HEK293 (cell line): ENCODE measurements around the gene CASKIN1.

ENCODE experiments used
- GLIS1 ChIP-seq: fragments of 450-650 bp; formaldehyde crosslinking; IDR thresholded peaks from 2 replicates; pipeline ENCODE4 v1.5.1; 2016; ENCODE audit warnings: missing biosample characterization, missing genetic modification characterization
- GLIS2 ChIP-seq: fragments of 450-650 bp; formaldehyde crosslinking; IDR thresholded peaks from 2 replicates; pipeline ENCODE4 v1.5.1; 2016; ENCODE audit warnings: missing biosample characterization, missing genetic modification characterization
- KLF9 ChIP-seq: fragments of 450-650 bp; formaldehyde crosslinking; IDR thresholded peaks from 2 replicates; pipeline ENCODE4 v1.5.1; 2016; ENCODE audit warnings: missing biosample characterization, missing genetic modification characterization, low read depth
- SCRT2 ChIP-seq: fragments of 450-650 bp; formaldehyde crosslinking; IDR thresholded peaks from 2 replicates; pipeline ENCODE4 v1.5.1; 2016; ENCODE audit warnings: missing biosample characterization, missing genetic modification characterization
- SP3 ChIP-seq: fragments of 450-650 bp; formaldehyde crosslinking; IDR thresholded peaks from 2 replicates; pipeline ENCODE4 v1.5.1; 2016; ENCODE audit warnings: missing biosample characterization, missing genetic modification characterization
- ZBTB17 ChIP-seq: fragments of 450-650 bp; formaldehyde crosslinking; IDR thresholded peaks from 2 replicates; pipeline ENCODE4 v1.5.1; 2016; ENCODE audit warnings: missing biosample characterization, missing genetic modification characterization
- ZBTB20 ChIP-seq: fragments of 450-650 bp; formaldehyde crosslinking; IDR thresholded peaks from 2 replicates; pipeline ENCODE4 v1.5.1; 2016; ENCODE audit warnings: missing biosample characterization, missing genetic modification characterization
- ZEB2 ChIP-seq: fragments of 450-650 bp; formaldehyde crosslinking; IDR thresholded peaks from 2 replicates; pipeline ENCODE4 v1.5.1; 2016; ENCODE audit warnings: missing biosample characterization, missing genetic modification characterization
- ZFP37 ChIP-seq: fragments of 450-650 bp; formaldehyde crosslinking; IDR thresholded peaks from 2 replicates; pipeline ENCODE4 v1.5.1; 2016; ENCODE audit warnings: missing biosample characterization, missing genetic modification characterization
- ZFP69B ChIP-seq: fragments of 450-650 bp; formaldehyde crosslinking; IDR thresholded peaks from 2 replicates; pipeline ENCODE4 v1.5.1; 2016; ENCODE audit warnings: missing biosample characterization, missing genetic modification characterization
- ZNF211 ChIP-seq: fragments of 450-650 bp; formaldehyde crosslinking; IDR thresholded peaks from 2 replicates; pipeline ENCODE4 v1.5.1; 2016; ENCODE audit warnings: low read depth, missing biosample characterization, missing genetic modification characterization
- ZNF292 ChIP-seq: fragments of 450-650 bp; formaldehyde crosslinking; IDR thresholded peaks from 2 replicates; pipeline ENCODE4 v1.5.1; 2016; ENCODE audit warnings: low read depth, missing biosample characterization, missing genetic modification characterization, borderline replicate concordance
- ZNF324 ChIP-seq: fragments of 450-650 bp; formaldehyde crosslinking; IDR thresholded peaks from 2 replicates; pipeline ENCODE4 v1.5.1; 2016; ENCODE audit warnings: missing biosample characterization, missing genetic modification characterization
- ZNF335 ChIP-seq: fragments of 450-650 bp; formaldehyde crosslinking; conservative IDR thresholded peaks from 2 replicates; pipeline ENCODE4 v1.5.1; 2016; ENCODE audit warnings: missing biosample characterization, missing genetic modification characterization
- ZNF398 ChIP-seq: fragments of 450-650 bp; formaldehyde crosslinking; IDR thresholded peaks from 2 replicates; pipeline ENCODE4 v1.5.1; 2017; ENCODE audit warnings: missing biosample characterization, missing genetic modification characterization
- ZNF473 ChIP-seq: fragments of 450-650 bp; formaldehyde crosslinking; IDR thresholded peaks from 2 replicates; pipeline ENCODE4 v1.5.1; 2017; ENCODE audit warnings: missing biosample characterization, missing genetic modification characterization
- ZNF501 ChIP-seq: fragments of 450-650 bp; formaldehyde crosslinking; IDR thresholded peaks from 2 replicates; pipeline ENCODE4 v1.5.1; 2016; ENCODE audit warnings: missing biosample characterization, missing genetic modification characterization
- ZNF513 ChIP-seq: fragments of 450-650 bp; IDR thresholded peaks from 2 replicates; pipeline ENCODE4 v1.5.1; 2018; ENCODE audit warnings: missing biosample characterization, missing genetic modification characterization
- ZNF544 ChIP-seq: fragments of 450-650 bp; formaldehyde crosslinking; IDR thresholded peaks from 2 replicates; pipeline ENCODE4 v1.5.0; 2017; ENCODE audit warnings: missing biosample characterization, missing genetic modification characterization
- ZNF624 ChIP-seq: fragments of 450-650 bp; formaldehyde crosslinking; IDR thresholded peaks from 2 replicates; pipeline ENCODE4 v1.5.1; 2017; ENCODE audit warnings: missing biosample characterization, missing genetic modification characterization
- ZNF626 ChIP-seq: fragments of 450-650 bp; sonication (Bioruptor Pico); formaldehyde crosslinking; IDR thresholded peaks from 2 replicates; pipeline ENCODE4 v1.5.1; 2018; ENCODE audit warnings: missing biosample characterization, missing genetic modification characterization, inconsistent platforms
- ZNF629 ChIP-seq: fragments of 450-650 bp; formaldehyde crosslinking; IDR thresholded peaks from 2 replicates; pipeline ENCODE4 v1.5.1; 2017; ENCODE audit warnings: missing biosample characterization, missing genetic modification characterization
- ZNF670 ChIP-seq: fragments of 450-650 bp; formaldehyde crosslinking; IDR thresholded peaks from 2 replicates; pipeline ENCODE4 v1.5.1; 2016; ENCODE audit warnings: missing biosample characterization, missing genetic modification characterization, low read depth
- ZNF701 ChIP-seq: fragments of 450-650 bp; formaldehyde crosslinking; IDR thresholded peaks from 2 replicates; pipeline ENCODE4 v1.5.1; 2016; ENCODE audit warnings: missing biosample characterization, missing genetic modification characterization
- ZNF843 ChIP-seq: fragments of 450-650 bp; formaldehyde crosslinking; IDR thresholded peaks from 2 replicates; pipeline ENCODE4 v1.5.1; 2016; ENCODE audit warnings: missing biosample characterization, missing genetic modification characterization
- TF ChIP-seq, protein P1 (sequence below): fragments of 450-650 bp; formaldehyde crosslinking; conservative IDR thresholded peaks from 2 replicates; pipeline ENCODE4 v1.5.1; 2016; ENCODE audit warnings: low read depth, missing biosample characterization, missing genetic modification characterization
- TF ChIP-seq, protein P2 (sequence below): fragments of 450-650 bp; formaldehyde crosslinking; IDR thresholded peaks from 2 replicates; pipeline ENCODE4 v1.5.1; 2016; ENCODE audit warnings: missing biosample characterization, missing genetic modification characterization
- TF ChIP-seq, protein P3 (sequence below): fragments of 450-650 bp; formaldehyde crosslinking; IDR thresholded peaks from 2 replicates; pipeline ENCODE4 v1.5.1; 2017; ENCODE audit warnings: missing biosample characterization, missing genetic modification characterization
- TF ChIP-seq, protein P4 (sequence below): fragments of 450-650 bp; formaldehyde crosslinking; IDR thresholded peaks from 2 replicates; pipeline ENCODE4 v1.5.1; 2016; ENCODE audit warnings: missing biosample characterization, missing genetic modification characterization
- TF ChIP-seq, protein P5 (sequence below): fragments of 450-650 bp; formaldehyde crosslinking; IDR thresholded peaks from 2 replicates; pipeline ENCODE4 v1.5.1; 2016; ENCODE audit warnings: missing biosample characterization, missing genetic modification characterization

The CASKIN1 gene

DNA sequence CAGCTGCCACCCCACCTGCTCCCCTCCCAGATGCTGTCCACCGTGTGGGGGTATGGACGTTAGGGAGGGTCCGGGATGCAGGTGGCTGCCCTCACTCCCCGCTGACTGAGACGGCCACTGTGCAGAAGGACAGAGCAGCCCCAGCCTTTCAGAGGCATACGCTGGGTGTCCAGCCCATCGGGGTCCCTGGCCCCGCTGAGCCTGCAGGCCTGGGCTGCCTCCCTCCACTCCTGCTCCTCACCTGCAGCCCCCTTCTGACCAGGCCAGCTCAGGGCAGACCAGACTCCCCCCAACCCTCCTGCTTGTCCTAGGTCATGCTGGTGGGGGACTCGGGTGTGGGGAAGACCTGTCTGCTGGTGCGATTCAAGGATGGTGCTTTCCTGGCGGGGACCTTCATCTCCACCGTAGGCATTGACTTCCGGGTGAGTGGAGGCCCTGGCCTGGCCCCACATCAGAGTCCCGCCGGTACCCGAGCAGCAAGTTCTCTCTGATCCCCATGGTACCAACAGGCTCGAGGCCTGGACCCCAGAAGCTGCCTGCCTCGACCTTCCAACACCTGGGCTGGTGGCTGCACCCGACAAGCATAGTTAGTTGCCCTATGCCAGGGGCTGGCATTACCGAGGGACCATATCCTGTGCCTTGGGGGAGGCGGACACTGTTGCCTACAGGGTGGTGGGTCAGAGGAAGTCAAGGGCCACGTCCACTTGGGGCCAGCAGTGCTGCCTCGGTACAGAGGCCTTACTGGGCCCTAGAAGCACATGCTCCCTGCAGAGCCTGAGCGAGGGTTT, 46.6 kb downstream of the CASKIN1 start (continued):
- TF ChIP-seq, protein P1, sequence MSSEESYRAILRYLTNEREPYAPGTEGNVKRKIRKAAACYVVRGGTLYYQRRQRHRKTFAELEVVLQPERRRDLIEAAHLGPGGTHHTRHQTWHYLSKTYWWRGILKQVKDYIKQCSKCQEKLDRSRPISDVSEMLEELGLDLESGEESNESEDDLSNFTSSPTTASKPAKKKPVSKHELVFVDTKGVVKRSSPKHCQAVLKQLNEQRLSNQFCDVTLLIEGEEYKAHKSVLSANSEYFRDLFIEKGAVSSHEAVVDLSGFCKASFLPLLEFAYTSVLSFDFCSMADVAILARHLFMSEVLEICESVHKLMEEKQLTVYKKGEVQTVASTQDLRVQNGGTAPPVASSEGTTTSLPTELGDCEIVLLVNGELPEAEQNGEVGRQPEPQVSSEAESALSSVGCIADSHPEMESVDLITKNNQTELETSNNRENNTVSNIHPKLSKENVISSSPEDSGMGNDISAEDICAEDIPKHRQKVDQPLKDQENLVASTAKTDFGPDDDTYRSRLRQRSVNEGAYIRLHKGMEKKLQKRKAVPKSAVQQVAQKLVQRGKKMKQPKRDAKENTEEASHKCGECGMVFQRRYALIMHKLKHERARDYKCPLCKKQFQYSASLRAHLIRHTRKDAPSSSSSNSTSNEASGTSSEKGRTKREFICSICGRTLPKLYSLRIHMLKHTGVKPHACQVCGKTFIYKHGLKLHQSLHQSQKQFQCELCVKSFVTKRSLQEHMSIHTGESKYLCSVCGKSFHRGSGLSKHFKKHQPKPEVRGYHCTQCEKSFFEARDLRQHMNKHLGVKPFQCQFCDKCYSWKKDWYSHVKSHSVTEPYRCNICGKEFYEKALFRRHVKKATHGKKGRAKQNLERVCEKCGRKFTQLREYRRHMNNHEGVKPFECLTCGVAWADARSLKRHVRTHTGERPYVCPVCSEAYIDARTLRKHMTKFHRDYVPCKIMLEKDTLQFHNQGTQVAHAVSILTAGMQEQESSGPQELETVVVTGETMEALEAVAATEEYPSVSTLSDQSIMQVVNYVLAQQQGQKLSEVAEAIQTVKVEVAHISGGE = peak; percentile 89
- peak; percentile 5; the same call in 1 of the 2 replicates for TF ChIP-seq ZBTB20 (tag by site-specific recombination)
- TF ChIP-seq ZNF211 (tag by site-specific recombination) = no peak
- TF ChIP-seq, protein P2, sequence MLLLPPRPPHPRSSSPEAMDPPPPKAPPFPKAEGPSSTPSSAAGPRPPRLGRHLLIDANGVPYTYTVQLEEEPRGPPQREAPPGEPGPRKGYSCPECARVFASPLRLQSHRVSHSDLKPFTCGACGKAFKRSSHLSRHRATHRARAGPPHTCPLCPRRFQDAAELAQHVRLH = no peak
- TF ChIP-seq GLIS2 (tag by site-specific recombination) = peak; percentile 37
- TF ChIP-seq GLIS1 (tag by site-specific recombination) = peak; percentile 73; the same call in 1 of the 2 replicates
- TF ChIP-seq, protein P3, sequence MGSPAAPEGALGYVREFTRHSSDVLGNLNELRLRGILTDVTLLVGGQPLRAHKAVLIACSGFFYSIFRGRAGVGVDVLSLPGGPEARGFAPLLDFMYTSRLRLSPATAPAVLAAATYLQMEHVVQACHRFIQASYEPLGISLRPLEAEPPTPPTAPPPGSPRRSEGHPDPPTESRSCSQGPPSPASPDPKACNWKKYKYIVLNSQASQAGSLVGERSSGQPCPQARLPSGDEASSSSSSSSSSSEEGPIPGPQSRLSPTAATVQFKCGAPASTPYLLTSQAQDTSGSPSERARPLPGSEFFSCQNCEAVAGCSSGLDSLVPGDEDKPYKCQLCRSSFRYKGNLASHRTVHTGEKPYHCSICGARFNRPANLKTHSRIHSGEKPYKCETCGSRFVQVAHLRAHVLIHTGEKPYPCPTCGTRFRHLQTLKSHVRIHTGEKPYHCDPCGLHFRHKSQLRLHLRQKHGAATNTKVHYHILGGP = no peak
- TF ChIP-seq ZNF626 (tag by site-specific recombination) = no peak
- TF ChIP-seq, protein P4, sequence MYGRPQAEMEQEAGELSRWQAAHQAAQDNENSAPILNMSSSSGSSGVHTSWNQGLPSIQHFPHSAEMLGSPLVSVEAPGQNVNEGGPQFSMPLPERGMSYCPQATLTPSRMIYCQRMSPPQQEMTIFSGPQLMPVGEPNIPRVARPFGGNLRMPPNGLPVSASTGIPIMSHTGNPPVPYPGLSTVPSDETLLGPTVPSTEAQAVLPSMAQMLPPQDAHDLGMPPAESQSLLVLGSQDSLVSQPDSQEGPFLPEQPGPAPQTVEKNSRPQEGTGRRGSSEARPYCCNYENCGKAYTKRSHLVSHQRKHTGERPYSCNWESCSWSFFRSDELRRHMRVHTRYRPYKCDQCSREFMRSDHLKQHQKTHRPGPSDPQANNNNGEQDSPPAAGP (tag by site-specific recombination) = no peak
- no peak for TF ChIP-seq ZNF473 (tag by site-specific recombination)
- TF ChIP-seq ZNF701 (tag by site-specific recombination) = no peak
- peak; percentile 72; the same call in 1 of the 2 replicates for TF ChIP-seq ZFP69B (tag by site-specific recombination)
- no peak for TF ChIP-seq KLF9
- no peak for TF ChIP-seq ZNF544
- no peak for TF ChIP-seq ZNF624 (tag by site-specific recombination)
- TF ChIP-seq ZNF670 (tag by site-specific recombination) = no peak
- no peak for TF ChIP-seq ZNF292
- TF ChIP-seq ZNF513 = no peak
- no peak for TF ChIP-seq ZNF324 (tag by site-specific recombination)
- TF ChIP-seq SCRT2 (tag by site-specific recombination) = 0 out of 2 replicates have a peak, but pooled peaks have one; percentile 55
- TF ChIP-seq ZEB2 (tag by site-specific recombination) = no peak
- TF ChIP-seq ZNF843 = no peak
- TF ChIP-seq, protein P5, sequence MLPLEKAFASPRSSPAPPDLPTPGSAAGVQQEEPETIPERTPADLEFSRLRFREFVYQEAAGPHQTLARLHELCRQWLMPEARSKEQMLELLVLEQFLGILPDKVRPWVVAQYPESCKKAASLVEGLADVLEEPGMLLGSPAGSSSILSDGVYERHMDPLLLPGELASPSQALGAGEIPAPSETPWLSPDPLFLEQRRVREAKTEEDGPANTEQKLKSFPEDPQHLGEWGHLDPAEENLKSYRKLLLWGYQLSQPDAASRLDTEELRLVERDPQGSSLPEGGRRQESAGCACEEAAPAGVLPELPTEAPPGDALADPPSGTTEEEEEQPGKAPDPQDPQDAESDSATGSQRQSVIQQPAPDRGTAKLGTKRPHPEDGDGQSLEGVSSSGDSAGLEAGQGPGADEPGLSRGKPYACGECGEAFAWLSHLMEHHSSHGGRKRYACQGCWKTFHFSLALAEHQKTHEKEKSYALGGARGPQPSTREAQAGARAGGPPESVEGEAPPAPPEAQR (tag by site-specific recombination) = no peak
- TF ChIP-seq ZNF501 (tag by site-specific recombination) = no peak
- TF ChIP-seq SP3 (tag by site-specific recombination) = no peak
- TF ChIP-seq ZNF398 = 0 out of 2 replicates have a peak, but pooled peaks have one; percentile 25
- peak; percentile 31; the same call in 1 of the 2 replicates for TF ChIP-seq ZBTB17
- TF ChIP-seq ZNF335 (tag by site-specific recombination) = peak; percentile 58
- TF ChIP-seq ZFP37 (tag by site-specific recombination) = no peak
- TF ChIP-seq ZNF629 (tag by site-specific recombination) = no peak
